Effector memory CD8-positive, alpha-beta T cell (primary cell): Measurements from ENCODE around the gene OPN5.

Experiments
- ATAC-seq: fragments of 150-1000 bp; cut with Tn5 transposase; replicated peaks from 2 replicates; pipeline ENCODE4 v1.10.0; 2021; ENCODE audit warnings: mild to moderate bottlenecking, moderate library complexity
- DNase-seq, 3 experiments: peaks; one replicate each; pipeline ENCODE4 v3.0.0; 2021
- H3K27ac Mint-ChIP-seq, 2 donors: one replicate each; pipeline ENCODE4 v1.8.0; 2022; ENCODE audit warnings: mild to moderate bottlenecking in 2 of 2, mixed read lengths in 2 of 2, moderate library complexity in 2 of 2
- H3K27me3 Mint-ChIP-seq, 2 donors: one replicate each; pipeline ENCODE4 v1.8.0; 2022; ENCODE audit warnings: mixed read lengths in 2 of 2
- H3K36me3 Mint-ChIP-seq: one replicate; pipeline ENCODE4 v1.8.0; 2022; ENCODE audit warnings: mild to moderate bottlenecking, moderate library complexity, mixed read lengths; ENCODE audit not compliant: insufficient read depth
- H3K4me1 Mint-ChIP-seq, 2 donors: one replicate each; pipeline ENCODE4 v1.8.0; 2022; ENCODE audit warnings: low read depth in 2 of 2, mixed read lengths in 2 of 2
- H3K4me3 Mint-ChIP-seq, 2 donors: one replicate each; pipeline ENCODE4 v1.8.0; 2022; ENCODE audit warnings: mild to moderate bottlenecking in 2 of 2, mixed read lengths in 2 of 2, moderate library complexity in 2 of 2
- H3K9me3 Mint-ChIP-seq, 2 donors: one replicate each; pipeline ENCODE4 v1.8.0; 2022; ENCODE audit warnings: mixed read lengths in 2 of 2

Gene OPN5

DNA sequence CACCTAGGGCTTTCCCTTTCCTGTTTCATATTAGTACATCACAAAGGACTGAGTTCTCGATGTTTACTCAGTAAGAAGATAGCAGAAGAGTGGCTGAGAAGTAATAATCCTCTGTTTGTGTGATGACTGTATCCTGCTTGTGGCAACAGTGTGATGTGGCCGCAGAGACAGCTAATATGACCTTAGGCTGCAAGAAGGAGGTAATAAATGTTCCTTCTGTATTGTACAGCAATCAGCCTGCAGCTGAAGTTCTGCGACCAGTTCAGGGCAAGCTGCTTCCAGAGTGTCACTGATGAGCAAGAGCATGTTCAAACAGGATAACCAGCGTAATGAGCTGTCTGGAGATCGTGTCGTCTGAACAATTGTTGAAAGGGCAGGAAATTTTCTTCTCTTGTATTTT, 70.9 kb downstream of the OPN5 start:
- no peak for ATAC-seq
- H3K9me3 Mint-ChIP-seq, result no peaks in the 10 kb centered on the region
- H3K36me3 Mint-ChIP-seq, result no peaks in the 10 kb centered on the region

DNA sequence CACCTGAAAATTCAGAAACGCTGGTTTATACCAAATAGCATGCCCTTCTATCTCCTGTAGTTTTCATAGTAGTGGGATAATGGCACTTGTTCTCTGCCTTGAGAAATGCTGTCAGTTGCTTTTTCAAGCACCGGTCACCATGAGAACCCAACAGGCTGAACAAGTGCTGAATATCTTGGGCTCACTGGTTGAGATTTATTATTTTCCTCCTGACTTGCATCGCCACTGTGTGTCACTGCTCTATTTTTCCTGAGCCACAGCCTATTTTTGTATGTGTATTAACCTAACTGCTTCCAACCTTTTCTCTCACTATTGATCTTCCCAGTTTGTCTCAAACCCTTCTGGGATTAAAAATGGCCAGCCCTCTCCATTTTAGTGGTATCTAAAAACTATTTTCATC, 71.9 kb downstream of the OPN5 start:
- Mint-ChIP-seq H3K4me3 (no peak overlapping the region), H3K27me3 (peaks cover 0 to 18% of the 10 kb centered on the region in 2 donors), H3K27ac (no peak overlapping the region), H3K9me3 (no peaks in the 10 kb centered on the region), H3K36me3 (no peaks in the 10 kb centered on the region), H3K4me1 (no peaks in the 10 kb centered on the region)
- ATAC-seq, result no peak
- DNase-seq, result no peak

More for the DNA sequence above, 70.9 kb downstream of the OPN5 start:
- Mint-ChIP-seq H3K4me3 (no peak overlapping the region), H3K27me3 (peaks cover 0 to 18% of the 10 kb centered on the region in 2 donors), H3K4me1 (no peaks in the 10 kb centered on the region), H3K27ac (no peak overlapping the region)
- DNase-seq, result no peak

DNA sequence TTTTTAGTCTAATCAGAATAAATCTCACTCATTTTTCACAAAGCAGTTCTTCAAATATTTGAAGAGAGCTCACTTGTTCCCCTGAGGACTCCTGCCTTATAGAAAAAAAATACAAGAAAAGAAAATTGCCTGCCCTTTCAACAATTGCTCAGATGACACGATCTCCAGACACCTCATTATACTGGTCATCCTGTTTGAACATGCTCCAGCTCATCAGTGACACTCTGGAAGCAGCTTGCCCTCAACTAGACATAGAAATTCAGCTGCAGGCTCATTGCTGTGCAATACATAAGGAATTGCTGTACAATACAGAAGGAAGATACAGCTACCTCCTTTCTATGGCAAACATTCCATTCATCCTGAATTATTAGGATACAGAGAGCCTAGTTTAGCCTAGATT, 73.1 kb downstream of the OPN5 start:
- DNase-seq (no peak), ATAC-seq (no peak)
- H3K9me3 Mint-ChIP-seq, result no peaks in the 10 kb centered on the region
- peaks cover 0 to 18% of the 10 kb centered on the region in 2 donors for H3K27me3 Mint-ChIP-seq
- no peaks in the 10 kb centered on the region for H3K4me1 Mint-ChIP-seq
- H3K4me3 Mint-ChIP-seq, result no peak overlapping the region
- H3K36me3 Mint-ChIP-seq, result no peaks in the 10 kb centered on the region
- H3K27ac Mint-ChIP-seq, result no peak overlapping the region

DNA sequence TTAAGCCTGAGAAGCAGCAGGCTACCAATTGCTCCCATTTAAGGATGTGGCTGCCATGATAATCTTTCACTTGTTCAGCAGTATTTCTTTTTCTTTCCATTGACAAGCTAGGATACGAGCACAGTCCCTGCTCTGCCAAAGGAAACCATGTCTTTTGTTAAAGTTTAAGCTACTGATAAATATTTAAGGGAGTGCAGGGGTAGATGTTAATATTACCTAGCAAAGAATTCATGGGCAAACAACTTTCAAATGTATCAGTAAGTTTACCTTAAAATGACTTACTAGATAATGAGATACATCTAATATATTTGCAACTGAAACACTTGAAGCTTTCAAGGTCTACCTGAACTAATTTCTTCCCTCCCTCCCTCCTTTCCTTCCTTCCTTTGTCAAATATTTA, 77.3 kb downstream of the OPN5 start:
- H3K27ac Mint-ChIP-seq, result no peak overlapping the region
- ATAC-seq (no peak), DNase-seq (no peak)
- H3K27me3 Mint-ChIP-seq, result peaks cover 0 to 10% of the 10 kb centered on the region in 2 donors
- peaks cover 0 to 2% of the 10 kb centered on the region in 2 donors for H3K9me3 Mint-ChIP-seq
- no peaks in the 10 kb centered on the region for H3K4me1 Mint-ChIP-seq
- no peak overlapping the region for H3K4me3 Mint-ChIP-seq
- H3K36me3 Mint-ChIP-seq, result no peaks in the 10 kb centered on the region

DNA sequence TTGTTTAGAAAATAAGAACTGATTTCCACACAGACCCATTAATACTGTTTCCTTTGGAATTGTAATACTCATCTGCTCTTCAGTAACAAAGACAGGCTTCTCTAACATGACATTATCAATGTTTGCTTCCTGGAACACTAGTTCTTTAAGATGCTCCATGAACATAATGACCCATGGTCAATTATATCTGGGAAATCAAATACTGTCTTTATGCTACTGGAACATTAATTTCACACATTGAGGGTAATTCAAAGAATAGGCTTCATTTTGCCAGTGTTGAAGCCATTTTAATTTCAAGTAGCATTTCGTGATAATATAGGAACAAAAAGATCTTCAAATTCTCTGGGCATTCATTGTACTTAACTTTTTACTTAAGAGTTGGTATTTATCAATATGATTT, 80.9 kb downstream of the OPN5 start:
- peaks cover 0 to 2% of the 10 kb centered on the region in 2 donors for H3K9me3 Mint-ChIP-seq
- no peak overlapping the region for H3K27ac Mint-ChIP-seq
- H3K36me3 Mint-ChIP-seq, result no peaks in the 10 kb centered on the region
- DNase-seq (no peak), ATAC-seq (no peak)
- no peak overlapping the region for H3K4me3 Mint-ChIP-seq
- no peaks in the 10 kb centered on the region for H3K4me1 Mint-ChIP-seq
- no peaks in the 10 kb centered on the region for H3K27me3 Mint-ChIP-seq

DNA sequence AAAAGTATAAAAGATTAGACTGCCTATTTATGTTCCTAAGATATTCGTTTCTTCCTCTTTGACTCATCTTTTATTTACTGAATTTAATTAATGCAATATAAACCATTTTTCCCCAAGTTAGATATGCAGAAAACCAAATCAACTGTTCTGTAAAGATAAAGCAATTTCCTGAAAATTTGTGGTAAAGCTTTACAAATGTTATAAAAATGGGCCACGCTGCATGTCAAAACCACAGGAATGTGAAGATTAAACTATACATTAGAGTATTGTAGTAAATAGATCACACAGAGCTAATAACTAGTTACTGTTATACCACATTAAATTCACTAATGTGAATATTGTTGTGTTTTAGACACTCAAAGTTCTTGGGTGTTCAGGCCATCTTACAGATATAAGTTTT, 83.4 kb downstream of the OPN5 start:
- H3K4me3 Mint-ChIP-seq, result no peak overlapping the region
- H3K27ac Mint-ChIP-seq, result no peak overlapping the region
- H3K36me3 Mint-ChIP-seq, result no peaks in the 10 kb centered on the region
- no peaks in the 10 kb centered on the region for H3K27me3 Mint-ChIP-seq
- peaks cover 0 to 2% of the 10 kb centered on the region in 2 donors for H3K9me3 Mint-ChIP-seq
- DNase-seq, result no peak
- H3K4me1 Mint-ChIP-seq, result no peaks in the 10 kb centered on the region
- no peak for ATAC-seq

DNA sequence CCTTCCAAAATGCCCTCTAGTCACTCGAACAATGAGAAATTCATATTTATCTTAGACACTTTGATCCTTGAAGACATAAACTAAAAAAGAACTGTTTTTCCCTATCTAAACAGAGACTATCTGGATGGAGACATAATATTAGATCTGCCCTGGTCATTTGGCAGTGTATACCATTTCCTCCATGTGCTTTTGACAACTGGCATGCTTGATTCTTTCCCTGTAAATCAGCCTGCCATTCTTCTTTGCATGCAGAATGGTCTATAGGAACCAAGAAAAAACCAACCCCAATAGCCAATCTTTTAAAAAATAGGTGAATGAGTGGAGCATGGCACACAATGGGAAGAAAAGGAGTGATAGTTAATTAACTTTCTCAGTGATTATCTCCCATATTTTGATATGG, 93.8 kb downstream of the OPN5 start:
- DNase-seq (no peak), ATAC-seq (no peak)
- Mint-ChIP-seq H3K27me3 (no peaks in the 10 kb centered on the region), H3K9me3 (no peaks in the 10 kb centered on the region), H3K4me1 (no peaks in the 10 kb centered on the region), H3K27ac (no peak overlapping the region), H3K36me3 (no peaks in the 10 kb centered on the region), H3K4me3 (no peak overlapping the region)
